ENCODE data around the gene CYP8B1.

DNA sequence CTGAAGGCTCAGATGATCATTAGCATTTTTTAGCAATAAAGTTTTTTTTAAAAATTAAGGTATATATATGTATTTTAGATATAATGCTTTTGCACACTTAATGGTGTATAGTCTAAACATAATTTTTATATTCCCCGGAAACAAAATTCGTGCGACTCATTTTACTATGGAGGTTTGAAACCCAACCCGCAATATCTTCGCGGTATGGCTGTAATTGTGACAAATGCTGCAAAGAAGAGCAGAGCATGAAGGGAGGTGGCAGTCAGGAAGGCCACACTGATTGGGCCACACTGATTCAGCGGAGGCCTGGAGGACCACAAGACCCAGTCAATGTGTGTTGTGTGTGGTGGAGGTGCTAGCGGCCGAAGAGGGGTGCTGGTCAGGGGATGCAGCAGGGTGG, 4.5 kb upstream of the CYP8B1 start:
- TF ChIP-seq, protein P1, sequence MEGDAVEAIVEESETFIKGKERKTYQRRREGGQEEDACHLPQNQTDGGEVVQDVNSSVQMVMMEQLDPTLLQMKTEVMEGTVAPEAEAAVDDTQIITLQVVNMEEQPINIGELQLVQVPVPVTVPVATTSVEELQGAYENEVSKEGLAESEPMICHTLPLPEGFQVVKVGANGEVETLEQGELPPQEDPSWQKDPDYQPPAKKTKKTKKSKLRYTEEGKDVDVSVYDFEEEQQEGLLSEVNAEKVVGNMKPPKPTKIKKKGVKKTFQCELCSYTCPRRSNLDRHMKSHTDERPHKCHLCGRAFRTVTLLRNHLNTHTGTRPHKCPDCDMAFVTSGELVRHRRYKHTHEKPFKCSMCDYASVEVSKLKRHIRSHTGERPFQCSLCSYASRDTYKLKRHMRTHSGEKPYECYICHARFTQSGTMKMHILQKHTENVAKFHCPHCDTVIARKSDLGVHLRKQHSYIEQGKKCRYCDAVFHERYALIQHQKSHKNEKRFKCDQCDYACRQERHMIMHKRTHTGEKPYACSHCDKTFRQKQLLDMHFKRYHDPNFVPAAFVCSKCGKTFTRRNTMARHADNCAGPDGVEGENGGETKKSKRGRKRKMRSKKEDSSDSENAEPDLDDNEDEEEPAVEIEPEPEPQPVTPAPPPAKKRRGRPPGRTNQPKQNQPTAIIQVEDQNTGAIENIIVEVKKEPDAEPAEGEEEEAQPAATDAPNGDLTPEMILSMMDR (IDR thresholded peaks at IDR 0.05), result no peak
- TF ChIP-seq POLR2A (IDR thresholded peaks at IDR 0.05), result no peak
